ENCODE data around the gene AUP1.
"Not testable (repeated sequence)": the region's sequence is repeated elsewhere in the genome, so short reads cannot be mapped to it uniquely, and the experiment has no call there.

Gene AUP1

GRCh38 chr2:74529357-74530238 lies at the start of gene AUP1, which contains the start of gene HTRA2:
TSS of gene AUP1 (minus strand) at chr2:74529706. CDS start at chr2:74529629, 77 bp downstream.
TSS of gene HTRA2 (plus strand) at chr2:74529933. CDS start at chr2:74530007, 74 bp downstream.
- peak; percentile 96 for DNase-seq (ENCODE audit: low read depth)

- no peak for DNase-seq (ENCODE audit: low read depth)
Observed at GRCh38 chr2:74578408-74578807, 48.9 kb upstream of the AUP1 start.

- no peak for DNase-seq (ENCODE audit: low read depth)
Observed at GRCh38 chr2:74577448-74577847, 47.9 kb upstream of the AUP1 start.

GRCh38 chr2:74576863-74577229 lies 47.3 kb upstream of the AUP1 start:
- DNase-seq (ENCODE audit: low read depth) = no peak

- DNase-seq (ENCODE audit: low read depth) = no peak
Observed at GRCh38 chr2:74576211-74576862, 46.8 kb upstream of the AUP1 start.

- DNase-seq (ENCODE audit: low read depth) = no peak
Observed at GRCh38 chr2:74575320-74575719, 45.8 kb upstream of the AUP1 start.

GRCh38 chr2:74573747-74574562 lies 44.4 kb upstream of the AUP1 start:
- DNase-seq (ENCODE audit: low read depth) = no peak

GRCh38 chr2:74572178-74572925 lies 42.8 kb upstream of the AUP1 start:
- no peak for DNase-seq (ENCODE audit: low read depth)

GRCh38 chr2:74571058-74571457 lies 41.6 kb upstream of the AUP1 start:
- DNase-seq (ENCODE audit: low read depth) = no peak

- DNase-seq (ENCODE audit: low read depth) = no peak
Observed at GRCh38 chr2:74569686-74570085, 40.2 kb upstream of the AUP1 start.

- peak; percentile 72 for DNase-seq (ENCODE audit: low read depth)
Observed at GRCh38 chr2:74567881-74568280, 38.4 kb upstream of the AUP1 start.

GRCh38 chr2:74566754-74567085 lies 37.2 kb upstream of the AUP1 start:
- DNase-seq (ENCODE audit: low read depth) = peak; percentile 60

- no peak for DNase-seq (ENCODE audit: low read depth)
Observed at GRCh38 chr2:74566076-74566753, 36.7 kb upstream of the AUP1 start.

GRCh38 chr2:74564222-74564621 lies 34.7 kb upstream of the AUP1 start:
- DNase-seq (ENCODE audit: low read depth) = no peak

- no peak for DNase-seq (ENCODE audit: low read depth)
Observed at GRCh38 chr2:74562126-74562775, 32.7 kb upstream of the AUP1 start.

- DNase-seq (ENCODE audit: low read depth) = not testable (repeated sequence)
Observed at GRCh38 chr2:74561022-74561421, 31.5 kb upstream of the AUP1 start.

GRCh38 chr2:74560591-74560990 lies 31.1 kb upstream of the AUP1 start:
- DNase-seq (ENCODE audit: low read depth) = no peak

- no peak for DNase-seq (ENCODE audit: low read depth)
Observed at GRCh38 chr2:74559912-74560311, 30.4 kb upstream of the AUP1 start.

- DNase-seq (ENCODE audit: low read depth) = no peak
Observed at GRCh38 chr2:74558284-74559230, 29.1 kb upstream of the AUP1 start.

All from non-pigmented ciliary epithelial cell (primary cell).